H1 (cell line): ENCODE measurements around the gene VIPR2. TPM values are rescaled to one million over a fixed set of nuclear protein-coding genes. Genes with fewer than 3 reads are reported as not detected.

Source experiments
- CTCF ChIA-PET: fragments of 300-600 bp; sonication (Branson Sonifier 250); formaldehyde crosslinking; loops from one replicate; lab custom pipeline; 2021; ENCODE audit not compliant: partially characterized antibody; lab: Charles Lee
- POLR2A ChIA-PET: fragments of 300-600 bp; sonication (Branson Sonifier 250); formaldehyde crosslinking; loops from one replicate; lab custom pipeline; 2021; ENCODE audit warnings: inconsistent platforms; ENCODE audit not compliant: partially characterized antibody; lab: Charles Lee
- DNase-seq, 2 experiments: peaks; one replicate each; pipeline versions ENCODE4 v3.0.0 to v3.0.0-alpha.2; 2010 to 2022; ENCODE audit warnings: low spot score in 2 of 2, low read depth in 1 of 2, mixed read lengths in 1 of 2
- FAIRE-seq: peaks from 2 replicates; lab custom pipeline; 2011; peaks lifted over from hg19 to GRCh38; lab: Jason Lieb, UNC
- H2AFZ ChIP-seq: 2 replicates; pipeline ENCODE4 v1.8.1; 2012; ENCODE audit warnings: low read length, inconsistent platforms
- H2AK5ac ChIP-seq: 2 replicates; pipeline ENCODE4 v1.6.1; 2013; ENCODE audit warnings: low read depth, low read length
- H2BK120ac ChIP-seq: replicated peaks from 2 replicates; pipeline ENCODE3; 2013; ENCODE audit warnings: low read depth, low read length, inconsistent platforms
- H2BK12ac ChIP-seq: 2 replicates; pipeline ENCODE4 v1.6.1; 2013; ENCODE audit warnings: low read depth, low read length
- H2BK15ac ChIP-seq: 2 replicates; pipeline ENCODE4 v1.6.1; 2013; ENCODE audit warnings: low read length
- H2BK20ac ChIP-seq: 2 replicates; pipeline ENCODE4 v1.6.1; 2013; ENCODE audit warnings: low read length
- H2BK5ac ChIP-seq: 2 replicates; pipeline ENCODE4 v1.6.1; 2013; ENCODE audit warnings: low read depth, low read length
- H3K14ac ChIP-seq: 2 replicates; pipeline ENCODE4 v1.6.1; 2013; ENCODE audit warnings: inconsistent platforms; ENCODE audit not compliant: insufficient read length
- H3K18ac ChIP-seq: 2 replicates; pipeline ENCODE4 v1.6.1; 2013; ENCODE audit warnings: low read length; ENCODE audit errors: extremely low read depth
- H3K23ac ChIP-seq: 2 replicates; pipeline ENCODE4 v1.6.1; 2013; ENCODE audit warnings: inconsistent platforms; ENCODE audit not compliant: insufficient read length
- H3K23me2 ChIP-seq: 2 replicates; pipeline ENCODE4 v1.6.1; 2013; ENCODE audit warnings: low read depth, low read length
- H3K27ac ChIP-seq: 2 replicates; pipeline ENCODE4 v1.6.1; 2011; ENCODE audit warnings: low read depth, low read length, inconsistent platforms
- H3K27me3 ChIP-seq, 4 experiments: replicated peaks in 1 of 4; 1 replicate in 1 of 4; 2 replicates in 3 of 4; pipeline versions ENCODE4 v1.6.1 to v1.8.1; 2011 to 2013; ENCODE audit warnings: low read length in 3 of 4, mild to moderate bottlenecking in 3 of 4, inconsistent platforms in 2 of 4, mixed read lengths in 2 of 4, moderate library complexity in 1 of 4; ENCODE audit not compliant: control insufficient read depth in 3 of 4, insufficient read depth in 3 of 4; ENCODE audit errors: extremely low read depth in 1 of 4
- H3K36me3 ChIP-seq, 4 experiments: 2 replicates each; pipeline versions ENCODE4 v1.6.1 to v1.8.1; 2011 to 2013; ENCODE audit warnings: mild to moderate bottlenecking in 4 of 4, low read length in 3 of 4, moderate library complexity in 2 of 4, control low read depth in 1 of 4, inconsistent platforms in 1 of 4; ENCODE audit not compliant: insufficient read depth in 4 of 4, control insufficient read depth in 2 of 4
- H3K4ac ChIP-seq: replicated peaks from 2 replicates; pipeline ENCODE3; 2013; ENCODE audit warnings: low read length, low read depth, mixed read lengths, inconsistent platforms; ENCODE audit not compliant: insufficient read length
- H3K4me1 ChIP-seq, 4 experiments: replicated peaks in 1 of 4; 1 replicate in 1 of 4; 2 replicates in 3 of 4; pipeline versions ENCODE4 v1.6.1 to v1.8.1; 2011 to 2013; ENCODE audit warnings: low read length in 3 of 4, inconsistent platforms in 2 of 4, mixed read lengths in 1 of 4; ENCODE audit not compliant: insufficient read depth in 4 of 4, control insufficient read depth in 3 of 4
- H3K4me2 ChIP-seq, 2 experiments: 2 replicates each; pipeline versions ENCODE4 v1.6.1 to v1.8.1; 2011 to 2013; ENCODE audit warnings: low read depth in 2 of 2, low read length in 2 of 2, control low read depth in 1 of 2, inconsistent platforms in 1 of 2, mild to moderate bottlenecking in 1 of 2; ENCODE audit not compliant: insufficient read depth in 1 of 2
- H3K4me3 ChIP-seq, 4 experiments: fragments of 200-600, 300-600 bp in 1 of 4; sonication (generic), shearing (Covaris generic), sonication (Bioruptor Twin) in 1 of 4; 2 replicates each; pipeline versions ENCODE4 v1.5.1 to v1.8.1; 2011 to 2016; ENCODE audit warnings: low read length in 4 of 4, low read depth in 3 of 4, control low read depth in 2 of 4, inconsistent platforms in 2 of 4, mild to moderate bottlenecking in 2 of 4, mixed read lengths in 1 of 4, moderate library complexity in 1 of 4; ENCODE audit not compliant: insufficient read depth in 2 of 4; ENCODE audit errors: extremely low read depth in 1 of 4
- H3K56ac ChIP-seq: replicated peaks from 2 replicates; pipeline ENCODE3; 2013; ENCODE audit warnings: low read depth, mild to moderate bottlenecking, mixed read lengths, low read length, inconsistent platforms; ENCODE audit not compliant: insufficient read length
- H3K79me1 ChIP-seq: 2 replicates; pipeline ENCODE4 v1.6.1; 2013; ENCODE audit warnings: low read depth, low read length, control low read depth
- H3K79me2 ChIP-seq, 2 experiments: 2 replicates each; pipeline versions ENCODE4 v1.6.1 to v1.8.1; 2012 to 2013; ENCODE audit warnings: low read length in 2 of 2, mild to moderate bottlenecking in 2 of 2, inconsistent platforms in 1 of 2; ENCODE audit not compliant: insufficient read depth in 2 of 2, control insufficient read depth in 1 of 2
- H3K9ac ChIP-seq, 4 experiments: replicated peaks in 1 of 4; 1 replicate in 1 of 4; 2 replicates in 3 of 4; pipeline versions ENCODE4 v1.6.1 to v1.8.1; 2011 to 2013; ENCODE audit warnings: low read depth in 3 of 4, low read length in 3 of 4, control low read depth in 2 of 4, mild to moderate bottlenecking in 2 of 4, moderate library complexity in 2 of 4, inconsistent platforms in 1 of 4; ENCODE audit errors: extremely low read depth in 1 of 4
- H3K9me3 ChIP-seq, 2 experiments: 2 replicates each; pipeline versions ENCODE4 v1.6.1 to v1.8.1; 2012 to 2013; ENCODE audit warnings: mild to moderate bottlenecking in 2 of 2, moderate library complexity in 2 of 2, control low read depth in 1 of 2, inconsistent platforms in 1 of 2, low read depth in 1 of 2, low read length in 1 of 2, mixed read lengths in 1 of 2; ENCODE audit not compliant: insufficient read depth in 2 of 2
- H4K20me1 ChIP-seq, 2 experiments: replicated peaks in 1 of 2; 2 replicates each; pipeline versions ENCODE3 to v1.8.1; 2011 to 2013; ENCODE audit warnings: inconsistent platforms in 2 of 2, low read length in 2 of 2, mild to moderate bottlenecking in 1 of 2; ENCODE audit not compliant: insufficient read depth in 2 of 2, control insufficient read depth in 1 of 2
- H4K5ac ChIP-seq: 2 replicates; pipeline ENCODE4 v1.6.1; 2013; ENCODE audit warnings: low read length, low read depth, mixed read lengths, inconsistent platforms; ENCODE audit not compliant: insufficient read length
- H4K8ac ChIP-seq: 2 replicates; pipeline ENCODE4 v1.8.0; 2013; ENCODE audit warnings: mild to moderate bottlenecking, moderate library complexity, low read length, inconsistent platforms; ENCODE audit not compliant: insufficient read depth; ENCODE audit errors: extremely low read depth
- H4K91ac ChIP-seq: replicated peaks from 2 replicates; pipeline ENCODE3; 2013; ENCODE audit warnings: low read length, mixed read lengths, inconsistent platforms; ENCODE audit not compliant: insufficient read length
- KDM5A ChIP-seq: fragments of 200-600 bp; IDR thresholded peaks from 2 replicates; pipeline ENCODE4 v1.7.1; 2012; ENCODE audit warnings: mild to moderate bottlenecking, low read length, inconsistent platforms, mixed read lengths
- WGBS, 2 experiments: shearing (Covaris generic) in 1 of 2; methylation state at CpG; one replicate each; pipeline versions ENCODE4 v1.1.6 to v1.1.7; 2013 to 2015; ENCODE audit warnings: low lambda C conversion rate in 2 of 2, mixed read lengths in 2 of 2, inconsistent platforms in 1 of 2, low coverage in 1 of 2, missing lambda C conversion rate in 1 of 2; ENCODE audit not compliant: insufficient replicate concordance in 2 of 2, insufficient coverage in 1 of 2, insufficient read length in 1 of 2; ENCODE audit errors: extremely low coverage in 1 of 2, missing lambda C conversion rate in 1 of 2; 5-methylcytosine and 5-hydroxymethylcytosine counted together
- polyA plus RNA-seq, 7 experiments: library from polyadenylated mRNA; depleted of rRNA in 3 of 7; stranded (reverse) in 5 of 7; unstranded in 2 of 7; fragments of >200 nt in 5 of 7; fragments of 200-250 nt in 2 of 7; gene quantifications; 1 replicate in 5 of 7; 2 replicates in 1 of 7; 4 replicates in 1 of 7; pipeline versions ENCODE4 v1.2.1 to v1.2.3, GENCODE V29; 2011 to 2013; ENCODE audit warnings: missing spikeins in 2 of 7, mixed read lengths in 2 of 7
- total RNA-seq: library from RNA; stranded (reverse); fragmentation: NEBNext Ultra II Directional; extraction: Animal tissue kit (Norgen Biotek cat#: 25700); gene quantifications from 2 replicates; pipeline ENCODE4 v1.2.1, GENCODE V29; 2021

Gene VIPR2
- total and polyA plus RNA-seq, 2 of the 8 experiments (the other 6 are each of a cell fraction or from before 2014, with no cell fraction given): 2.4 to 6.3 TPM

- H3K79me2 ChIP-seq: no peaks in the 10 kb centered on the region
- CTCF ChIA-PET: interaction anchor here (0.6 to 3.3 kb wide), 14 partner anchors 9 to 484 kb away, joined by 3 to 15 read pairs (median 4); no protein-coding TSS in a partner anchor
Observed at GRCh38 chr7:159001811-159002210, 142.9 kb downstream of the VIPR2 start.

More at GRCh38 chr7:159001811-159002210, 142.9 kb downstream of the VIPR2 start:
- H3K14ac ChIP-seq: no peak overlapping the region
- H3K56ac ChIP-seq: no peak overlapping the region
- no peak overlapping the region for H3K4me3 ChIP-seq
- no peak for FAIRE-seq
- no peak overlapping the region for H2AFZ ChIP-seq
- H3K27me3 ChIP-seq: peaks cover 8 to 11% (median 10%) of the 10 kb centered on the region in 4 experiments
- H4K5ac ChIP-seq: no peak overlapping the region
- WGBS, 2 experiments: 87% methylated on average over 11 of the region's 12 CpGs; no CpG with 5 or more reads in 1 of the 2 experiments
- no peak for DNase-seq
- no peak overlapping the region for H2BK20ac ChIP-seq
- H4K91ac ChIP-seq: no peak overlapping the region
- no peak overlapping the region for H2BK12ac ChIP-seq
- H3K9ac ChIP-seq: no peak overlapping the region
- no peak overlapping the region for H2BK120ac ChIP-seq
- H4K8ac ChIP-seq: no peak overlapping the region
- H3K4me1 ChIP-seq: peaks cover 0 to 8% (median 1%) of the 10 kb centered on the region in 4 experiments; a peak in 2 of 7 replicates
- no peak overlapping the region for H2BK15ac ChIP-seq
- no peak overlapping the region for H3K27ac ChIP-seq
- H3K79me1 ChIP-seq: no peaks in the 10 kb centered on the region
- H3K9me3 ChIP-seq: no peaks in the 10 kb centered on the region; a peak in 1 of 4 replicates
- POLR2A ChIA-PET: no interaction called here
- H2BK5ac ChIP-seq: no peak overlapping the region
- no peak overlapping the region for H3K23ac ChIP-seq
- no peaks in the 10 kb centered on the region; the same call in 1 of the 2 replicates for H3K23me2 ChIP-seq
- H3K4ac ChIP-seq: no peak overlapping the region
- no peak overlapping the region for H3K4me2 ChIP-seq
- TF ChIP-seq KDM5A: no peak
- no peak overlapping the region for H3K18ac ChIP-seq
- H3K36me3 ChIP-seq: no peaks in the 10 kb centered on the region
- H2AK5ac ChIP-seq: no peak overlapping the region
- no peaks in the 10 kb centered on the region for H4K20me1 ChIP-seq
